ENCODE data around the gene HAPLN1. TPM values are rescaled to one million over a fixed set of nuclear protein-coding genes. Genes with fewer than 3 reads are reported as not detected.

HAPLN1 gene
- not detected for total RNA-seq

DNA sequence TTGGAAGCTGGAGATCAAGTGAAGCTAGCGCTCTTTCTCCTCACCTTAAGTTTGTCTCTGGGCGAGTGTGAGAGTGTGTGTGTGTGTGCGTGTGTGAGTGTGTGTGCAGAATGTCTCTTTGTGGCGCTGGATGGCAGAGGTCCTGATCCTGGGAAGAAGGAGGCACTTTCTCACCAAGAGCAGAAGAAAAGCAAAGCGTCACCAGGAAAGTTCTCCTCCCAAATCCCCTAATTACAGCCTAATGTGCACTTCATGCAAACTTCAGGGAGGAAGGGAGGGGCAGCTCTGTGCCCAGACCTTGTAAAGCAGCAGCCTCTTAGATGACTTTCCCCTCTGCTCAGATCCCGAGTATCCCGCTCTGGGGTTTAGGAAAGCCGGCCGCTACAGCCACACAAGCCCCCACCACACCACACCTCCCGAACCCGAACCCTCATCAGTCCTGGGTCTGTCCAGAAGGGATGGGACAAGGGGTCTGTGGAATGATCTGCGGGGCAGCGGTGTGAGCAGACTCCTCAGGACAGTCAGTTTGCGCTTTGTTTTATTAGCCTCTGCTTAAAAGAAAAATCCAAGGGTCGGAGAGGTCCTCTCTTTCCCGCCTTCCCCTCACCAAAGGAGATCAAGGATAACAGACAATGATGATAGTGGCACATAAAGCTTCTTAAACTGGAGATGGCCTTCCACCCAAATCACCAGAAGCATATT lies at the start of gene HAPLN1:
Gene HAPLN1 (minus strand): TSS at position 20 of the 702 bp plus-strand sequence. CDS start 47,332 bp downstream, outside the sequence.
- TF ChIP-seq, protein P1, sequence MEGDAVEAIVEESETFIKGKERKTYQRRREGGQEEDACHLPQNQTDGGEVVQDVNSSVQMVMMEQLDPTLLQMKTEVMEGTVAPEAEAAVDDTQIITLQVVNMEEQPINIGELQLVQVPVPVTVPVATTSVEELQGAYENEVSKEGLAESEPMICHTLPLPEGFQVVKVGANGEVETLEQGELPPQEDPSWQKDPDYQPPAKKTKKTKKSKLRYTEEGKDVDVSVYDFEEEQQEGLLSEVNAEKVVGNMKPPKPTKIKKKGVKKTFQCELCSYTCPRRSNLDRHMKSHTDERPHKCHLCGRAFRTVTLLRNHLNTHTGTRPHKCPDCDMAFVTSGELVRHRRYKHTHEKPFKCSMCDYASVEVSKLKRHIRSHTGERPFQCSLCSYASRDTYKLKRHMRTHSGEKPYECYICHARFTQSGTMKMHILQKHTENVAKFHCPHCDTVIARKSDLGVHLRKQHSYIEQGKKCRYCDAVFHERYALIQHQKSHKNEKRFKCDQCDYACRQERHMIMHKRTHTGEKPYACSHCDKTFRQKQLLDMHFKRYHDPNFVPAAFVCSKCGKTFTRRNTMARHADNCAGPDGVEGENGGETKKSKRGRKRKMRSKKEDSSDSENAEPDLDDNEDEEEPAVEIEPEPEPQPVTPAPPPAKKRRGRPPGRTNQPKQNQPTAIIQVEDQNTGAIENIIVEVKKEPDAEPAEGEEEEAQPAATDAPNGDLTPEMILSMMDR (IDR thresholded peaks at IDR 0.05), result no peak
- no peak for TF ChIP-seq POLR2A (IDR thresholded peaks at IDR 0.05)
- 19 to 29% methylated on average over 10 to 16 of the region's 16 CpGs for WGBS, 2 donors
- intact Hi-C loops (cut with DNase I), result no loop called here
- H3K27ac ChIP-seq, result no peak within 1 kb of the TSS
- DNase-seq, result no peak
- H3K9me3 ChIP-seq, result no peaks in the 10 kb centered on the region
- ATAC-seq, result no peak
- no peaks in the 10 kb centered on the region for H3K36me3 ChIP-seq (replicated peaks in 1 of 2; ENCODE audit: insufficient read depth in 1 of 2, low read depth in 2 of 2)
- H3K4me1 ChIP-seq, result peaks cover 17% of the 10 kb centered on the region
- no peaks in the 10 kb centered on the region for H3K27me3 ChIP-seq
- no peak within 1 kb of the TSS for H3K4me3 ChIP-seq

DNA sequence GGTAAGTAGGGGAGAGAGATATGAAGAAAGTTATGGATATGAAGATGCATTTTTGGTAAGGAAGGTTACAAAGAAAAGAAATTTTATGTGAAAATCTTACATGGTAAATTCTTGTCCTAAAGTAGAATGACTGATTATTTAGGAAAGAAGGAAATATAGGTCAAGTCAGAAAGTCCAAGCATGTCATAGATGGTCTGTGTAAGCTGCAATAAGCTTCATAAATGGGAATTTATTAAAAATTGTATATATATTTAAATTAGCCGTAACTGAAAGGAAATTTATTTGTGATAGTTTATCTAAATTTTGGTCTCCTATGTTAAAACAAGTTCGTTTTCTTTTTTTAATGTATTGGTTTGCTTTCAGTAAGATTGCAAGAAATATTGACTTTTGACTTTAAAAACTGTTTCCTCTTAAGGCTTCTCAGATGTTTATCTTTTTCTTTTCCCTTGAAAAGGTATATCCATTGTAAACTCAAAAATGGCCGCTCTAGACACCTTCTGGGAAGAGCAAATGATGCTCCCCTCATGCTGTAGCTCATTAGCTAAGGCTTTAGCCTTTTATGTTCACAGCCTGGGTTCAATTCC lies 46.8 kb upstream of the HAPLN1 start:
- TF ChIP-seq POLR2A (IDR thresholded peaks at IDR 0.05), result no peak
- TF ChIP-seq, protein P1 (IDR thresholded peaks at IDR 0.05), result no peak
- Histone ChIP-seq H3K4me1 (no peaks in the 10 kb centered on the region), H3K4me3 (no peak overlapping the region), H3K9me3 (no peaks in the 10 kb centered on the region), H3K36me3 (replicated peaks in 1 of 2; ENCODE audit: insufficient read depth in 1 of 2, low read depth in 2 of 2) (no peaks in the 10 kb centered on the region), H3K27ac (no peak overlapping the region), H3K27me3 (no peaks in the 10 kb centered on the region)
- intact Hi-C loops (cut with DNase I), result no loop called here
- 37 to 49% methylated on average over 3 of the region's 3 CpGs for WGBS, 2 donors
- ATAC-seq (no peak), DNase-seq (no peak)

DNA sequence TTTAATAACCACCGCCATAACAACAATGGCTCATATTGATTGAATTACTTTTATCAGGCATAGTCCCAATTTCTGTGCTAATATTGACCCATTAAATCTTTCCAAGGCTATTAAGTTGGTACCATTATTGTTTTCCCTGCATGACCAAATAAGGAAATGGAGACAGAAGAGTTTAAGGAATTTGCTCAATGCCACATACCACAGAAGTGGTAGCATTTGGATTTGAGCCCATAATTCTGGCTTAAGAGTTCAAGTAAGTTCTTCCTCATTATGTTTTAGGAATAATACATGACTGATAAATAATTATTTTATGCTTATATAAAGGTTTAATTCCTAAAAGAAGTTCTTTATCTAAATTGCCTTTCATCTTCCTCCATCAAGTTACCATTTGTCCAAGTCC lies 43.4 kb upstream of the HAPLN1 start:
- intact Hi-C loops (cut with DNase I), result no loop called here
- Histone ChIP-seq H3K27me3 (no peaks in the 10 kb centered on the region), H3K27ac (no peak overlapping the region), H3K4me1 (no peaks in the 10 kb centered on the region), H3K36me3 (replicated peaks in 1 of 2; ENCODE audit: insufficient read depth in 1 of 2, low read depth in 2 of 2) (no peaks in the 10 kb centered on the region), H3K4me3 (no peak overlapping the region), H3K9me3 (no peaks in the 10 kb centered on the region)
- ATAC-seq, result no peak
- WGBS, 2 donors, result 88 to 92% methylated on average over 1 of the region's 1 CpG
- DNase-seq, result no peak
- TF ChIP-seq, protein P1 (IDR thresholded peaks at IDR 0.05), result no peak
- TF ChIP-seq POLR2A (IDR thresholded peaks at IDR 0.05), result no peak

DNA sequence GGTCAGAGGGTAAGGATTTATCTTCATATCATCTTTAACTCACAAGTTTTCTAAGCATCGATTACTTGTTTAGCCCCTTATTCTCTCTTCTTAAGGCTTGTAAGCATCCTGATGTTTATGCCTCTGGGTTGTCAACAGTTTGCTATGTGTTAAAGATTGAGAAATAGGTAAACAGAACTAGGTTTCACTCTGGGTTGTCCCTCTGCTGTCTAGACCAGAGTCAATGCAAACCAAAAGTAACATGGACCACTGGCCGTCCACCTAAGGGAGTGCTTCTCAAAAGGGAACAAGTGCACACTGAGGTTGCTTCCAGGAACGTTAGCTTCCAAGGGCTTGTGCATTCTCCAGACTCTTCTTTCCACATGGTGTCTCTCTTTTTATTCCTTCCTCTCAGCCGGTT lies 39.9 kb upstream of the HAPLN1 start:
- no peaks in the 10 kb centered on the region for H3K4me1 ChIP-seq
- TF ChIP-seq POLR2A (IDR thresholded peaks at IDR 0.05), result no peak
- TF ChIP-seq, protein P1 (IDR thresholded peaks at IDR 0.05), result no peak
- ATAC-seq (no peak), DNase-seq (no peak)
- no peak overlapping the region for H3K4me3 ChIP-seq
- no peaks in the 10 kb centered on the region for H3K9me3 ChIP-seq
- no peak overlapping the region for H3K27ac ChIP-seq
- no peaks in the 10 kb centered on the region for H3K27me3 ChIP-seq
- no peaks in the 10 kb centered on the region for H3K36me3 ChIP-seq (replicated peaks in 1 of 2; ENCODE audit: insufficient read depth in 1 of 2, low read depth in 2 of 2)
- intact Hi-C loops (cut with DNase I), result no loop called here
- WGBS, 2 donors, result 49 to 63% methylated on average over 4 of the region's 4 CpGs

DNA sequence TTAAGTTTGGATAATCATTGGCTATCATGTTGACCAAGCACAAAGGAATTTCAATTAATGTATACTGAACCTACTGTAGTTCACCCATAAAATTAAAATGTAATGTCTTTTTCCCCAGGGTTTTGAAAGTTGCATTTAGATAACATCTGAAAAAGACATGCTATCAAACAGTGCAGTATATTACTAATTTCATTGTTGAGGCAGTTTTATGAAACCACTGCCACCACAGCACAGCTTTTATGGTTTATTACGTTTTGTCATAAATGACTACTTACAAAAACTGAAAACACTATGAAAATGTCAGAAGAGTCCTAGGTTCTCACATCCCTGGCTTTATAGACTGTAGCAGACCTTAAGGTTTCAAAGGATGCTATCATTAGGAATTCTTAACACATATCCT lies 32.0 kb upstream of the HAPLN1 start:
- Histone ChIP-seq H3K4me3 (no peak overlapping the region), H3K36me3 (replicated peaks in 1 of 2; ENCODE audit: insufficient read depth in 1 of 2, low read depth in 2 of 2) (no peaks in the 10 kb centered on the region), H3K9me3 (no peaks in the 10 kb centered on the region), H3K4me1 (no peaks in the 10 kb centered on the region), H3K27me3 (no peaks in the 10 kb centered on the region), H3K27ac (no peak overlapping the region)
- TF ChIP-seq, protein P1 (IDR thresholded peaks at IDR 0.05), result no peak
- TF ChIP-seq POLR2A (IDR thresholded peaks at IDR 0.05), result no peak
- WGBS, 2 donors, result 56 to 63% methylated on average over 1 of the region's 1 CpG
- DNase-seq (no peak), ATAC-seq (no peak)
- intact Hi-C loops (cut with DNase I), result no loop called here
